AG04450 (cell line): Measurements from ENCODE around the gene TFDP1. TPM values are rescaled to one million over a fixed set of nuclear protein-coding genes. Genes with fewer than 3 reads are reported as not detected.
"Not testable (repeated sequence)": the region's sequence is repeated elsewhere in the genome, so short reads cannot be mapped to it uniquely, and the experiment has no call there.

ENCODE experiments used
- CTCF ChIA-PET: fragments of 300-600, 350-600 bp; formaldehyde crosslinking; extraction: SDS; loops from one replicate; lab custom pipeline; 2022; ENCODE audit warnings: antibody characterized with exemption, inconsistent platforms; lab: Charles Lee
- POLR2A ChIA-PET: fragments of 350-600 bp; formaldehyde crosslinking; extraction: SDS; loops from one replicate; lab custom pipeline; 2021; ENCODE audit warnings: antibody characterized with exemption, inconsistent platforms; lab: Yijun Ruan, JAX
- DNase-seq: peaks from one replicate; pipeline ENCODE4 v3.0.0-alpha.2; 2011; ENCODE audit warnings: low read depth, low spot score
- H3K27ac ChIP-seq: one replicate; pipeline ENCODE4 v1.5.1; 2012; ENCODE audit warnings: low read depth, low read length, control low read depth
- H3K27me3 ChIP-seq: one replicate; pipeline ENCODE4 v1.6.0; 2012; ENCODE audit warnings: low read length; ENCODE audit not compliant: control insufficient read depth, insufficient read depth
- H3K4me3 ChIP-seq: 2 replicates; pipeline ENCODE4 v1.5.1; 2011; ENCODE audit warnings: mild to moderate bottlenecking, low read depth, low read length, control low read depth
- H3K9me3 ChIP-seq: 2 replicates; pipeline ENCODE4 v1.5.1; 2012; ENCODE audit warnings: low read length; ENCODE audit not compliant: control insufficient read depth, insufficient read depth
- polyA plus RNA-seq: library from polyadenylated mRNA; depleted of rRNA; stranded (reverse); fragments of >200 nt; gene quantifications from 2 replicates; pipeline ENCODE4 v1.2.3, GENCODE V29; 2011
- TF ChIP-seq, protein P1 (sequence below): IDR thresholded peaks from 2 replicates; pipeline ENCODE4 v1.5.1; 2011; ENCODE audit warnings: low read depth, low read length, control low read depth, inconsistent platforms

The TFDP1 gene
- polyA plus RNA-seq, 1 experiment: 79.7 TPM

DNA sequence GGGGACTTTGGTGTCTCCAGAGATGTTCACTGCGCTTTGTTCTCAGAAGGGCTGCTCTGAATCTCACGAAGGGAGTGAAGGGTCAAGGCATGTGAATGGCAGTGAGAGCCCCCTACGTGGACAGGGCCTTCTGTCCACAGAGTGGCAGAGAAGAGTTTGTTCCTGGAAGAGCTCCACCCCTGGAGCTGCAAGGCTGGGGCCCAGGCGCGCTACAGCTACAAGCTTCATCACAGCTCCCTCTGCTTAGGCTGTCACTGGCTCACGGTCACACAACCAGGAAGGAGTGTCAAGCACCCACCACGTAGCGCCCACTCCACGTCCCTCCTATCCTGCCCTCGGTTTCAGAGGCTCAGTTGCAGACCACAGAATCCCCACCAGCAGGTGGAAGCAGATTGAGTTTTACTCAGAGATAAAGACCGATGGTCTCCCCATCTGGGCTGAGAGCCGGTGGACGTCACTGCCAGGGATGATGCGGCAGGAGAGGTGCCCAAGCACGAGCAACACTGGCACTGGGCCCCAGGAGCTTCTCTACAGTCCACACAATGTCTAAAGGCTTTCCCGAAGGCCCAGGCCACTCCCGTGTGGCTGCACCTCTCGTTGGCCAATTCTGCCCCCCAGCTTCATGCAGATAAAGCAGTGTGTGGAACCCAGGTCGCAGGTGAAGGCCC lies 23.0 kb upstream of the TFDP1 start:
- ChIA-PET CTCF (interaction anchor here (0.6 to 2.3 kb wide), 16 partner anchors 10 to 592 kb away, joined by 3 to 54 read pairs (median 4); no protein-coding TSS in a partner anchor), POLR2A (no interaction called here)
- Histone ChIP-seq H3K4me3 (no peak overlapping the region), H3K27ac (no peak overlapping the region), H3K9me3 (no peaks in the 10 kb centered on the region), H3K27me3 (peaks cover 13% of the 10 kb centered on the region)
- TF ChIP-seq, protein P1, sequence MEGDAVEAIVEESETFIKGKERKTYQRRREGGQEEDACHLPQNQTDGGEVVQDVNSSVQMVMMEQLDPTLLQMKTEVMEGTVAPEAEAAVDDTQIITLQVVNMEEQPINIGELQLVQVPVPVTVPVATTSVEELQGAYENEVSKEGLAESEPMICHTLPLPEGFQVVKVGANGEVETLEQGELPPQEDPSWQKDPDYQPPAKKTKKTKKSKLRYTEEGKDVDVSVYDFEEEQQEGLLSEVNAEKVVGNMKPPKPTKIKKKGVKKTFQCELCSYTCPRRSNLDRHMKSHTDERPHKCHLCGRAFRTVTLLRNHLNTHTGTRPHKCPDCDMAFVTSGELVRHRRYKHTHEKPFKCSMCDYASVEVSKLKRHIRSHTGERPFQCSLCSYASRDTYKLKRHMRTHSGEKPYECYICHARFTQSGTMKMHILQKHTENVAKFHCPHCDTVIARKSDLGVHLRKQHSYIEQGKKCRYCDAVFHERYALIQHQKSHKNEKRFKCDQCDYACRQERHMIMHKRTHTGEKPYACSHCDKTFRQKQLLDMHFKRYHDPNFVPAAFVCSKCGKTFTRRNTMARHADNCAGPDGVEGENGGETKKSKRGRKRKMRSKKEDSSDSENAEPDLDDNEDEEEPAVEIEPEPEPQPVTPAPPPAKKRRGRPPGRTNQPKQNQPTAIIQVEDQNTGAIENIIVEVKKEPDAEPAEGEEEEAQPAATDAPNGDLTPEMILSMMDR: no peak
- DNase-seq: no peak

DNA sequence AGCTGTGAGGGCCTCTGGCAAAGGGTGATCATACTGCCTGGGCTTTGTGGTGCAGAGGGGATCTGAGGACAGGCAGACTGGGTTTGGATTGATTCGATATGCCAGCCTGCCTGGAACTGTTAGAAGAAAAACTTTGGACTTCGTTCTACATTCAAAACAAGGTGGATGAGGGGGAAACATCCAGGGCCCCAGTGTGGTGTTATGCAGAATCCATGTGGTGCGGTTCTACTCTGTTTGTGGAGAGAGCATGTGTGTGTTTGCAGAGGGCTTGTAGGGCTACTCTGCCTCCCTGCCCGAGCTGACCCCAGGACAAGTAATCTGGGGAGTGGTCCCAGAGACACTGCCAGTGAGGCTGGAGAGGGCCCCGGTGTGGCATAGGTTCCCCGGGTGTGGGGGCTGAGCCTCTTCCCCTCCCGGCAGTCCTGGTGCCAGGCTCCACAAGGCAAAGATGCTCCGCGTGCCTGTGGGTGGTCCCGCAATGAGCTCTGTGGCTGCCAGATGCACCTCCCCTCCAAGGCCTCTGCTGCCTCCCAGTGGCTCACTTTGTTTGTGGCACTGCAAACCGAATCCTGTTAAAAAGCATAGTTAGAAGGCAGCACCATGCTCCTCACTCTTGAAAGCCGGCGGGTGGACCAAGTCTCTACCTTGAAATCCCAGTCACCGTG lies 22.3 kb upstream of the TFDP1 start:
- ChIA-PET POLR2A (no interaction called here), CTCF (interaction anchor here (0.6 to 2.3 kb wide), 17 partner anchors 10 to 592 kb away, joined by 3 to 54 read pairs (median 4); no protein-coding TSS in a partner anchor)
- peak; percentile 48 for DNase-seq
- Histone ChIP-seq H3K27ac (no peak overlapping the region), H3K27me3 (peaks cover 19% of the 10 kb centered on the region), H3K9me3 (no peaks in the 10 kb centered on the region), H3K4me3 (no peak overlapping the region)
- TF ChIP-seq, protein P1: peak; percentile 91

DNA sequence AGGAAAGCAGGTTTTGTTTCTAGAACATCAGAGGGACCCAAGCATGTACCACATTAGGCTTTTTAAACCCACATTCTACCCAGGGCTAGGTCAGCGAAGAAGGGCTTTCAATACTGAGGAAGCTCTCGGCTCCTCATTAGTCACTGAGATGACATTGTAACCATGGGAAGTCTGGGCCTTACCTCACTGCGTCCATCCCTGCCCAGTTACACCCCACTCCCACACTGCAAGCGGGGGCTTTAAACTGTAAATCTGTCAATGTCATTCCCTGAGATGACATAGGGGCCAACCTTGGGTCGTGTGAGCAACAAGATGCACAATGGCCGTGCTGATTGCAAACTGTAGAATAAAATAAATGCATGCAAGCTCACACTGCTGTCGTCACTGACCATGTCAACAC lies 21.7 kb upstream of the TFDP1 start:
- DNase-seq: no peak
- Histone ChIP-seq H3K27me3 (peaks cover 22% of the 10 kb centered on the region), H3K27ac (no peak overlapping the region), H3K4me3 (no peak overlapping the region), H3K9me3 (no peaks in the 10 kb centered on the region)
- ChIA-PET CTCF (interaction anchor here (0.6 to 2.3 kb wide), 15 partner anchors 9 to 225 kb away, joined by 3 to 54 read pairs (median 3); no protein-coding TSS in a partner anchor), POLR2A (no interaction called here)
- TF ChIP-seq, protein P1: no peak

DNA sequence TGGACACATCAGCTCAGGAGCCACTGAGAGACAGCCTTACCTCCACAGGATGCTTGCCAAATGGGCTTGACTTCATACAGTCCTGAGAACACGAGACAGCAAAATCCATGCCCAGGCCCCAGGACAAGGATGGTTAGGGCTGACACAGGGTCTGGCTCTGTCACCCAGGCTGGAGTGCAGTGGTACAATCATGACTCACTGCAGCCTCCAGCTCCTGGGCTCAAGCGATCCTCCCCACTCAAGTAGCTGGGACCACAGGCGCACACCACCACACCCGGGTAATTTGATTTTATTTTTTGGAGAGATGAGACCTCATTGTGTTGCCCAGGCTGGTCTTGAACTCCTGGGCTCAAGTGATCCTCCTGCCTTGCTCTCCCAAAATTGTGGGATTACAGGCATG lies 21.0 kb upstream of the TFDP1 start:
- H3K9me3 ChIP-seq, H3K27ac ChIP-seq, POLR2A ChIA-PET, H3K4me3 ChIP-seq, DNase-seq: not testable (repeated sequence)
- peaks cover 22% of the 10 kb centered on the region for H3K27me3 ChIP-seq
- CTCF ChIA-PET: interaction anchor here (0.6 to 1.8 kb wide), 2 partner anchors 10 to 25 kb away, joined by 3 to 14 read pairs; no protein-coding TSS in a partner anchor

DNA sequence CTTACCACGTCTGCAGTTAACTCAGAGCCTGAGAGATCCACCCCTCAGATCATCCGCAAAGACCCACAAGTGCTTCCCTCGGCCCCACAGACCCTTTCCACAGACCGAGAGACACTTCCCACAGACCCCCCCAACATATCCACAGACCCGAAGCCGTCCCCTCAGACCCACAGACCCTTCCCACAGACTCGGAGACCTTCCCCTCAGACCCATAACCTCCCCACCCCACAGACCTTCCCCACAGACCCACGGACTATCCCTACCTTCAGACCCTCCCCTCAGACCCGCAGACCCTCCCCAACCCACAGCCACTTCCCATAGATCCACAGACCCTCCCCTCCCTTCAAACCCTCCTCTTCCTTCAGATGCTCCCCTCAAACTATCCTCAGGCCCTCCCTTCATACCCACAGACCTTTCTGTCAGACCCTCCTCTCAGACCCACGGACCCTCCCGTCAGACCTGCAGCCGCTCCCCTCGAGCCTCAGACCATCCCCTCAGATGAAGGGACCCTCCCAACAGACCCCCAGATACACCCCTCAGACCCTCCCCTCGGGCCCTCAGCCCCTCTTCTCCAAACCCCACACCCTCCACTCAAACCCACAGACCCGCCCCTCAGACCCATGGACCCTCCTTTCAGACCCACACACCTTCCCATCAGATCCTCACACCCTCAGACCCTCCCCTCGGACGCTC lies 20.1 kb upstream of the TFDP1 start:
- Histone ChIP-seq H3K27me3 (peaks cover 22% of the 10 kb centered on the region), H3K9me3 (no peaks in the 10 kb centered on the region), H3K4me3 (no peak overlapping the region), H3K27ac (no peak overlapping the region)
- CTCF ChIA-PET: no interaction called here
- TF ChIP-seq, protein P1: no peak
- POLR2A ChIA-PET: no interaction called here
- DNase-seq: no peak
